GM10248 (cell line): ENCODE data around the gene FAM32A.

Experiments used
- CTCF ChIA-PET: fragments of 300-600 bp; sonication (Branson Sonifier 250); formaldehyde crosslinking; extraction: SDS; loops from one replicate; lab custom pipeline; 2021; ENCODE audit warnings: antibody characterized with exemption; lab: Yijun Ruan, JAX
- POLR2A ChIA-PET: fragments of 350-650 bp; sonication (Branson Sonifier 250); formaldehyde crosslinking; extraction: SDS; loops from one replicate; lab custom pipeline; 2020; ENCODE audit warnings: antibody characterized with exemption; lab: Yijun Ruan, JAX
- DNase-seq: peaks from one replicate; pipeline ENCODE4 v3.0.0; 2012; ENCODE audit errors: extremely low spot score
- CTCF ChIP-seq: IDR thresholded peaks from 2 replicates; pipeline ENCODE4 v1.5.1; 2012; ENCODE audit warnings: mild to moderate bottlenecking, low read depth; ENCODE audit errors: extremely low read depth, missing control alignments, control extremely low read depth

Gene FAM32A

GRCh38 chr19:16203256-16204004, 18.2 kb downstream of the FAM32A start:
- ChIA-PET POLR2A (no interaction called here), CTCF (no interaction called here)
- TF ChIP-seq CTCF: no peak
- no peak for DNase-seq

- no peak for DNase-seq
- ChIA-PET POLR2A (interaction anchor here (0.6 kb wide), 1 partner anchor 126 kb away, joined by 3 read pairs; no protein-coding TSS in a partner anchor), CTCF (no interaction called here)
- no peak for TF ChIP-seq CTCF
Observed at GRCh38 chr19:16204005-16204294, 18.7 kb downstream of the FAM32A start.

- ChIA-PET CTCF (interaction anchor here (1.3 kb wide), 1 partner anchor 20 kb away, joined by 3 read pairs; the partner anchor contains the start of gene FAM32A), POLR2A (interaction anchor here (0.6 kb wide), 1 partner anchor 1544 kb away, joined by 3 read pairs; no protein-coding TSS in a partner anchor)
- no peak for DNase-seq
- TF ChIP-seq CTCF: no peak
Observed at GRCh38 chr19:16205205-16206045, 20.2 kb downstream of the FAM32A start.

DNA sequence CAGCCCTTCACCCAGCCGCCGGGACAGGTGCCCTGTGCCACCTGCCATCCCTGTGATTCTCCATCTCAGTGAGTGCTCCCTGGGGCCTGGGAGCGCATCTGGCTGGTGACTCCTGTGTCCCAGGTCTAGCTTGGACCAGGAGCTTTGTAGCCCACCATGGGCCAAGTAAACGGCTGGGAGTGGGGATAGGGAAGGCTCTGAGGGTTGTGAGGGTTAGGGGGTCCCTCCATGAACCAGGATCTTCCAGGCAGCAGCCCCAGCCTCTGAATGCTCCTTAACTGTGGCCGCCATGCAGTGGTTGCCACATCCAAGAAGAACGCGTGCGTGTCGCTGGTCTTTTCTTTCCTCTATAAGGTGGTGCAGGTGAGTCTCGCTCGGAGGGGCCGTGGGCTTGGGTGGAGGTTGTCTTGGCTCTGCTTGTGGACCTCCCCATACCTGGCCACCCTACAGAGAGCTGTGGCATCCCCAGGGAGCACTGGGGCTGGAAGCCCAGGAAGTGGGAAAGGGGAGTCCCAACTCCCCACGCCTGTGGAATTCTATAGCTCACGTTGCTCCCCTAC, 20.9 kb downstream of the FAM32A start:
- CTCF ChIA-PET: interaction anchor here (0.7 to 1.3 kb wide), 3 partner anchors 12 to 177 kb away, joined by 3 to 5 read pairs (median 3); partner anchors contain the start of gene FAM32A
- no peak for DNase-seq
- POLR2A ChIA-PET: no interaction called here
- no peak for TF ChIP-seq CTCF

DNA sequence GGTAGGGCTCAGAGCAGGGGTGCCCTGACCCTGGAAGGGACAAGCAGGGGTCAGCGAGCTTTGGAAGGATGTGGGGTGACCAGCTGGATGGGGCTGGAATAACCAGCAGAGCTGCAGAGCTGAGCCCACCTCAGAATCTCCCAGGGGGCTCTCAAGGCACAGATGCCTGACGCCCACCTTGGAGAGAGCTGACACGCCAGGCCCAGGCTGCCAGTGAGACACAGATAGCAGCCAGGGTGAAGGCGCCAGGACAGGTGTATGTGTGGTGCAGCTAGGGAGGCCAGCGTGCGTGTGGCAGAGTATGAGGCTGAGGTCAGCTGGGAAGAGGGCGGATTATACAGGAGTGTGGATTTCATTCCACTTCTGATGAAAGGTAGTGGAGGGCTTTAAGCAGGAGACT, 21.4 kb downstream of the FAM32A start:
- CTCF ChIA-PET: interaction anchor here (0.7 to 1.2 kb wide), 2 partner anchors 11 to 176 kb away, joined by 3 to 5 read pairs; no protein-coding TSS in a partner anchor
- TF ChIP-seq CTCF: no peak
- no peak for DNase-seq
- POLR2A ChIA-PET: no interaction called here

DNA sequence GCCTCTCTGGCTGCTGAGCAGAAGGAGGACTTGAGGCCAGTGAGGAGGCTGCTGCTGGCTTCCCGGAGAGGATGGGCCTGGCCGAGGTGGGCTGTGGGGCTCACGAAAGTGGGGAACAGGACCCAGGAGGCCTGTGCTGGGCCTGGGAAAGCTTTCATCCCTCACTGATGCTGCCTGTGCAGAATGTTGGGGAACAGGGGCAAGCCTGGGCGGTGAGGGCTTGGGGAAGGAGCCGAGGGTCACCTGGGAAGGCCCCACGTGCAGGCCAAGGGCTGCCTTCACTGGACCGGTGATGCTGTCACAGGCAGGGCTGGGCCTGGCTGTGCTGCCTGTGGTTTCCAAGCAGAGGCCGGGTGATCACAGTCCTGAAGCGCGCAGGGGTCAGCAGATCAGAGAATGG, 21.9 kb downstream of the FAM32A start:
- CTCF ChIA-PET: interaction anchor here (1.2 kb wide), 1 partner anchor 11 kb away, joined by 5 read pairs; no protein-coding TSS in a partner anchor
- no peak for TF ChIP-seq CTCF
- DNase-seq: no peak

More for the DNA sequence above, 21.9 kb downstream of the FAM32A start:
- POLR2A ChIA-PET: no interaction called here
